AG09319 (cell line): Measurements from ENCODE around the gene CMKLR1.

Experiments used
- DNase-seq: peaks from one replicate; pipeline ENCODE4 v3.0.0-alpha.2; 2010; ENCODE audit warnings: low read depth; ENCODE audit errors: extremely low read depth
- TF ChIP-seq, protein P1 (sequence below): IDR thresholded peaks from 2 replicates; pipeline ENCODE4 v1.5.1; 2011; ENCODE audit warnings: low read depth, mild to moderate bottlenecking, inconsistent platforms, low read length, moderate library complexity

CMKLR1 gene

GRCh38 chr12:108240928-108241327 is 98.2 kb downstream of the CMKLR1 start:
- TF ChIP-seq, protein P1, sequence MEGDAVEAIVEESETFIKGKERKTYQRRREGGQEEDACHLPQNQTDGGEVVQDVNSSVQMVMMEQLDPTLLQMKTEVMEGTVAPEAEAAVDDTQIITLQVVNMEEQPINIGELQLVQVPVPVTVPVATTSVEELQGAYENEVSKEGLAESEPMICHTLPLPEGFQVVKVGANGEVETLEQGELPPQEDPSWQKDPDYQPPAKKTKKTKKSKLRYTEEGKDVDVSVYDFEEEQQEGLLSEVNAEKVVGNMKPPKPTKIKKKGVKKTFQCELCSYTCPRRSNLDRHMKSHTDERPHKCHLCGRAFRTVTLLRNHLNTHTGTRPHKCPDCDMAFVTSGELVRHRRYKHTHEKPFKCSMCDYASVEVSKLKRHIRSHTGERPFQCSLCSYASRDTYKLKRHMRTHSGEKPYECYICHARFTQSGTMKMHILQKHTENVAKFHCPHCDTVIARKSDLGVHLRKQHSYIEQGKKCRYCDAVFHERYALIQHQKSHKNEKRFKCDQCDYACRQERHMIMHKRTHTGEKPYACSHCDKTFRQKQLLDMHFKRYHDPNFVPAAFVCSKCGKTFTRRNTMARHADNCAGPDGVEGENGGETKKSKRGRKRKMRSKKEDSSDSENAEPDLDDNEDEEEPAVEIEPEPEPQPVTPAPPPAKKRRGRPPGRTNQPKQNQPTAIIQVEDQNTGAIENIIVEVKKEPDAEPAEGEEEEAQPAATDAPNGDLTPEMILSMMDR = no peak
- DNase-seq = no peak

DNA sequence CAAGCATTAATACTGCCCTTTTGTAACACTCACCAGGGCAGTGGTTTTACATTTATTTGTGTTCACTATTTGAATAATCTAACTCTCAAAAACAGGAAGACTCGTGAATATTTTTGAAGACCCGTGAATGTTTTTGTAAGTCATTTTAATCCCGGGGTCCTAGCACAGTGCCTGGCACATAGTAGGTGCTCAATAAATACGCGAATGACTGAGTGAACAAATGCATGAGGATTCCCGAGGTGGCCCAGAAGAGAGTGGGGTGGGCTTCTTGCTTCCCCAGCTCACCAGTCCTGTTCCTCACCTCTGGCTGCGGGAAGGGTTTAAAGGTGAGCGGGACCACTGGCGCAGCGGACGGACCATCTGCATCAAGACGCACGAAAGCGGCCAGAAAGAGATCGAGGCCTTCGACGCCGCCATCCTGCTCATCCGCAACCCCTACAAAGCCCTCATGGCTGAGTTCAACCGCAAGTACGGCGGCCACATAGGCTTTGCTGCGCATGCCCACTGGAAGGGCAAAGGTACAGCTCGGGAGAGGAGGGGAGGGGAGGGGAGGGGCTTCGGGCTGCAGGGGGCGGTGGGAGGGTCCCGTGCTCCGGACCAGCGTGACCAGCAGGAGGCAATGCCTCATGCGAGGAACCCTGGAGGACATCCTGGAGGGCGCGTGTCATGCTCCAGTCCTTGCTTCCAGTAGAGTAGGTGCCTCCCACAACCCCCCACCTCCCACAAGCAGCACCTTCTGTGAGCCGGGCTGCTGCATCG is 98.9 kb downstream of the CMKLR1 start:
- DNase-seq = no peak
- TF ChIP-seq, protein P1 = no peak

DNA sequence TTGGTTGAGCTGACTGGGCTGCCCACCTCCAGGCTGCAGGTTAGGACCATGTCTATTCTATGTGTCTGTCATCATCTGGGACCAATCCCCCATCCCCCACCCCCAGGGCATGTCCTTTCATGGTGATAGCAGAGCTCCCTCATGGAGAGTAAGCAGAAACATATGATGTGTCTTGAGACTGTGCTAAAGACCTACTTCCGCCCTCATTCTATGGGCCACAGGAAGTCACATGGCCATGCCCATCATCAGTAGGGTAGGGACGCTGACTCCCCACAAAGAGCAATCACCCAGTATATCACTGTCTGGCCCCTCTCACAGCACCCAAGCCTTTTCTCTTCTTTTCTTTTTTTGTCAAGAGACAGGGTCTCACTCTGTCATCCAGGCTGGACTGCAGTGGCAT is 99.7 kb downstream of the CMKLR1 start:
- TF ChIP-seq, protein P1 = no peak
- no peak for DNase-seq

DNA sequence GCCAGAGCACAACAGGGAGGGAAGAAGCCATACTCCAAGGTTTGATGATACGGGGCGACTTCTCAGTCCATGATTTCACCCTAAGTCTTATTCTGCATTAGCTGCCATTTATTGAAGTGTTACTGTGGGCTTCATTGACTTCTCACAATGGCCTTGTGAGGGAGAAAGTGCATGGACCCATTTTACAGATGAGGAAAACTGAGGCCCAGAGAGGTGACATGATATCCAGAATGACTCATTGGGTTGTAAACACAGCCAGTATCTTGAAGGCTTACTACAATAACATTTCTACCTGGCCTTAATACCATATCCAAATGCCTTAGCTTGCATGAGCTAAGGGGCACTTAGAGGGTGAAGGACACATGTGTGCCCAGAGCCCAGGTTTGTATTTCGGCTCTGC is 100.6 kb downstream of the CMKLR1 start:
- TF ChIP-seq, protein P1 = no peak
- DNase-seq = no peak
